Endothelial cell of umbilical vein (primary cell): ENCODE data around the gene NXPH4. TPM values are rescaled to one million over a fixed set of nuclear protein-coding genes. Genes with fewer than 3 reads are reported as not detected.

Experiments used
- BruUV-seq: library from RNA; stranded (reverse); fragments of 400-500 nt; replicated peaks from 2 replicates; lab custom pipeline; 2021; lab: Mats Ljungman, UMichigan
- CTCF ChIA-PET: fragments of 300-600, 350-600 bp; sonication (Branson Sonifier 250); formaldehyde crosslinking; loops from one replicate; lab custom pipeline; 2021; ENCODE audit warnings: antibody characterized with exemption, inconsistent platforms; lab: Charles Lee
- POLR2A ChIA-PET: fragments of 300-600, 350-600 bp; sonication (Branson Sonifier 250); formaldehyde crosslinking; loops from one replicate; lab custom pipeline; 2021; ENCODE audit warnings: antibody characterized with exemption, inconsistent platforms; lab: Charles Lee
- DNase-seq: peaks from one replicate; pipeline ENCODE4 v3.0.0-alpha.2; 2011; ENCODE audit warnings: low read depth, low spot score
- FAIRE-seq: peaks from 2 replicates; lab custom pipeline; 2011; peaks lifted over from hg19 to GRCh38; lab: Jason Lieb, UNC
- H2AFZ ChIP-seq: 2 replicates; pipeline ENCODE4 v1.6.0; 2012; ENCODE audit warnings: low read depth, low read length, control low read depth, inconsistent platforms
- H3K27ac ChIP-seq: 2 replicates; pipeline ENCODE4 v1.5.1; 2011; ENCODE audit warnings: low read depth, mild to moderate bottlenecking, control low read depth, low read length, moderate library complexity; ENCODE audit not compliant: insufficient read depth
- H3K27me3 ChIP-seq, 2 experiments: 2 replicates each; pipeline versions ENCODE4 v1.6.0 to v1.6.1; 2011; ENCODE audit warnings: low read length in 2 of 2, mixed read lengths in 1 of 2; ENCODE audit not compliant: control insufficient read depth in 2 of 2, insufficient read depth in 2 of 2
- H3K36me3 ChIP-seq, 2 experiments: 2 replicates in 1 of 2; 3 replicates in 1 of 2; pipeline ENCODE4 v1.5.1; 2011; ENCODE audit warnings: low read length in 2 of 2, mild to moderate bottlenecking in 1 of 2, moderate library complexity in 1 of 2; ENCODE audit not compliant: control insufficient read depth in 2 of 2, insufficient read depth in 2 of 2; ENCODE audit errors: extremely low read depth in 1 of 2
- H3K4me1 ChIP-seq: 3 replicates; pipeline ENCODE4 v1.5.1; 2011; ENCODE audit warnings: mild to moderate bottlenecking, low read length; ENCODE audit not compliant: control insufficient read depth, insufficient read depth; ENCODE audit errors: extremely low read depth
- H3K4me2 ChIP-seq: 2 replicates; pipeline ENCODE4 v1.6.1; 2011; ENCODE audit warnings: low read length, control low read depth, mixed read lengths; ENCODE audit not compliant: insufficient read depth
- H3K4me3 ChIP-seq, 3 experiments: fragments of 200-600 bp in 1 of 3; sonication (generic), shearing (Covaris generic) in 1 of 3; replicated peaks in 1 of 3; 2 replicates each; pipeline ENCODE4 v1.5.1; 2011 to 2016; ENCODE audit warnings: control low read depth in 3 of 3, low read length in 3 of 3, mild to moderate bottlenecking in 2 of 3, inconsistent platforms in 1 of 3, low read depth in 1 of 3, moderate library complexity in 1 of 3; ENCODE audit not compliant: insufficient read depth in 1 of 3
- H3K79me2 ChIP-seq: 2 replicates; pipeline ENCODE4 v1.6.0; 2012; ENCODE audit warnings: low read length, inconsistent platforms; ENCODE audit not compliant: control insufficient read depth, insufficient read depth
- H3K9ac ChIP-seq: replicated peaks from 2 replicates; pipeline ENCODE3; 2011; ENCODE audit warnings: low read length, control low read depth; ENCODE audit not compliant: insufficient read depth; ENCODE audit errors: extremely low read depth
- H3K9me1 ChIP-seq: replicated peaks from 3 replicates; pipeline ENCODE4 v1.6.0; 2011; ENCODE audit warnings: mild to moderate bottlenecking, low read length; ENCODE audit not compliant: control insufficient read depth, insufficient read depth; ENCODE audit errors: extremely low read depth
- H3K9me3 ChIP-seq: replicated peaks from 2 replicates; pipeline ENCODE4 v1.5.1; 2012; ENCODE audit warnings: low read length, inconsistent platforms; ENCODE audit not compliant: control insufficient read depth, insufficient read depth
- H4K20me1 ChIP-seq: replicated peaks from 2 replicates; pipeline ENCODE3; 2011; ENCODE audit warnings: mild to moderate bottlenecking, low read length; ENCODE audit not compliant: control insufficient read depth, insufficient read depth; ENCODE audit errors: extremely low read depth
- CTCF ChIP-seq, 2 donors: IDR thresholded peaks; 1 replicate in 1 of 2; 2 replicates in 1 of 2; pipeline ENCODE4 v1.5.1; 2011; ENCODE audit warnings: low read length in 2 of 2, mild to moderate bottlenecking in 2 of 2, moderate library complexity in 2 of 2, control low read depth in 1 of 2, inconsistent platforms in 1 of 2, low read depth in 1 of 2; ENCODE audit not compliant: insufficient read depth in 1 of 2; ENCODE audit errors: extremely low read depth in 1 of 2
- EZH2 ChIP-seq: IDR thresholded peaks from 2 replicates; pipeline ENCODE4 v1.6.1; 2012; ENCODE audit warnings: borderline replicate concordance, low read depth, mild to moderate bottlenecking, moderate library complexity, low read length, inconsistent platforms; ENCODE audit not compliant: severe bottlenecking
- FOS ChIP-seq: IDR thresholded peaks from 2 replicates; pipeline ENCODE4 v1.6.1; 2011; ENCODE audit warnings: mild to moderate bottlenecking, low read length, moderate library complexity, borderline replicate concordance; ENCODE audit not compliant: insufficient read depth
- GATA2 ChIP-seq: IDR thresholded peaks from 2 replicates; pipeline ENCODE4 v1.7.0; 2011; ENCODE audit warnings: low read depth, mild to moderate bottlenecking, moderate library complexity, mixed read lengths, low read length; ENCODE audit not compliant: insufficient read length, insufficient read depth
- JUN ChIP-seq: IDR thresholded peaks from 2 replicates; pipeline ENCODE4 v1.6.1; 2011; ENCODE audit warnings: borderline replicate concordance, low read depth; ENCODE audit not compliant: insufficient read length, insufficient read depth
- MYC ChIP-seq: IDR thresholded peaks from one replicate; pipeline ENCODE4 v1.6.1; 2011; ENCODE audit warnings: mild to moderate bottlenecking, low read depth, low read length
- POLR2A ChIP-seq: IDR thresholded peaks from 2 replicates; pipeline ENCODE4 v1.6.1; 2012; ENCODE audit warnings: low read depth, mild to moderate bottlenecking, control low read depth, low read length
- POLR2AphosphoS5 ChIP-seq: IDR thresholded peaks from 2 replicates; pipeline ENCODE4 v1.6.1; 2012; ENCODE audit warnings: low read depth, mild to moderate bottlenecking, control low read depth, low read length, moderate library complexity; ENCODE audit not compliant: insufficient read depth
- dilution Hi-C: fragments of 300-500 bp; cut with MboI; formaldehyde crosslinking; loops from one replicate; pipeline ENCODE4 v1.15.0; 2019; ENCODE audit warnings: low sequenced_read_pairs; ENCODE audit not compliant: extremely low pct_ligation_motif_present
- intact Hi-C: fragments of 100-400 bp; cut with micrococcal nuclease; formaldehyde crosslinking; loops from one replicate; pipeline ENCODE4 v1.10.0; 2022
- polyA plus RNA-seq, 4 experiments: library from polyadenylated mRNA; depleted of rRNA in 3 of 4; stranded (reverse) in 3 of 4; unstranded in 1 of 4; fragments of >200 nt; gene quantifications; 2 replicates each; pipeline versions ENCODE4 v1.2.1 to v1.2.3, GENCODE V29; 2011 to 2012; ENCODE audit warnings: missing spikeins in 1 of 4
- total RNA-seq: library from RNA; stranded (reverse); gene quantifications from 2 replicates; pipeline ENCODE4 v1.2.3, GENCODE V29; 2021
- TF ChIP-seq, protein P1 (sequence below): IDR thresholded peaks from 2 replicates; pipeline ENCODE4 v1.6.1; 2011; ENCODE audit not compliant: insufficient read depth, insufficient read length

The NXPH4 gene
- total and polyA plus RNA-seq, 2 donors (not counting 3 experiments of a cell fraction or from before 2014, with no cell fraction given): 0.07 TPM; not detected in 1

DNA sequence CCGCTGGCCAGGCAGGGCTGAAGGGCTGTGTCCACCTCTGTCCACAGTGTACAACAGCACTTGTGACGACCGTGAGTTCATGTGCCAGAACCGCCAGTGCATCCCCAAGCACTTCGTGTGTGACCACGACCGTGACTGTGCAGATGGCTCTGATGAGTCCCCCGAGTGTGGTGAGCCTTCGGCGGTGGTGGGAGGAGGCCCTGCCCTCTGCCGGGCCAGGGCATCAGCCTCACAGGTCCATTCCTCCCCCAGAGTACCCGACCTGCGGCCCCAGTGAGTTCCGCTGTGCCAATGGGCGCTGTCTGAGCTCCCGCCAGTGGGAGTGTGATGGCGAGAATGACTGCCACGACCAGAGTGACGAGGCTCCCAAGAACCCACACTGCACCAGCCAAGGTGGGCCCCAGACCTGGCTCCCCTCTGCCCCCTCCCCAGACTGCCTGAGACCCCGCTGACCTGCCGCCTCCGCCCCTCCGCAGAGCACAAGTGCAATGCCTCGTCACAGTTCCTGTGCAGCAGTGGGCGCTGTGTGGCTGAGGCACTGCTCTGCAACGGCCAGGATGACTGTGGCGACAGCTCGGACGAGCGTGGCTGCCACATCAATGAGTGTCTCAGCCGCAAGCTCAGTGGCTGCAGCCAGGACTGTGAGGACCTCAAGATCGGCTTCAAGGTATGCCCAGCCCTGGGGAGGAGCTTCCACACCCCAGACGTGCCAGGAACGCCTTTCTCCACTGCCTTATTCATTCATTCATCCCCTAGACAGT is 20.8 kb upstream of the NXPH4 start:
- no peak overlapping the region for H2AFZ ChIP-seq
- CTCF ChIA-PET: interaction anchor here (1.0 to 1.9 kb wide), 3 partner anchors 10 to 47 kb away, joined by 3 to 5 read pairs (median 4); no protein-coding TSS in a partner anchor

DNA sequence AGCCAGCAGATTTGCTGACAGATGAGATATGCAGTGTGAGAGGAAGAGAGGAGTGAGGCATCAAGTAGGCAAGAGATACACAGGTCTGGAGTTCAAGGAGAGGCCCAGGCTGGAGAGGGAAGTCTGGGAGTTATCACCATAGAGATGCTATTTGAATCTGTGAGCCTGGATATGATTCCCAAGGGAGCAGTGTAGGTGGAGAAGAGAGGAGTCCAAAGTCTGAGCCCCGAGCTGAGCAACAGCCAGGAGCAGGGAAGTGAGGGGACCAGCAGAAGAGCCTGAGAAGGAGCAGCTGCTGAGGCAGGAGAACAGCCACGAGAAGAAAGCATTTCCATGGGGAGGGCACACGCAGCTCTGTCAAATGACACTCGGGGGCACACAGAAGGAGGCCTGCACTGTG is 20.2 kb upstream of the NXPH4 start:
- POLR2A ChIA-PET: no interaction called here
- no peak for TF ChIP-seq MYC
- TF ChIP-seq GATA2: no peak
- TF ChIP-seq EZH2: no peak
- TF ChIP-seq, protein P1, sequence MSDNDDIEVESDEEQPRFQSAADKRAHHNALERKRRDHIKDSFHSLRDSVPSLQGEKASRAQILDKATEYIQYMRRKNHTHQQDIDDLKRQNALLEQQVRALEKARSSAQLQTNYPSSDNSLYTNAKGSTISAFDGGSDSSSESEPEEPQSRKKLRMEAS: no peak
- TF ChIP-seq JUN: no peak
- no peak for TF ChIP-seq POLR2A
- TF ChIP-seq FOS: no peak
- no peak for TF ChIP-seq CTCF (IDR thresholded peaks at IDR 0.05; ENCODE audit: extremely low read depth in 1 of 2, insufficient read depth in 1 of 2, low read depth in 1 of 2, low read length in 2 of 2)
- no peak for TF ChIP-seq POLR2AphosphoS5
- Histone ChIP-seq H2AFZ (no peak overlapping the region), H3K4me1 (no peaks in the 10 kb centered on the region), H3K79me2 (no peaks in the 10 kb centered on the region), H3K9me1 (no peaks in the 10 kb centered on the region), H3K27me3 (no peaks in the 10 kb centered on the region), H3K36me3 (no peaks in the 10 kb centered on the region), H3K4me3 (no peak overlapping the region), H3K4me2 (no peak overlapping the region), H3K9ac (no peak overlapping the region), H3K9me3 (no peaks in the 10 kb centered on the region), H4K20me1 (no peaks in the 10 kb centered on the region), H3K27ac (no peak overlapping the region)
- DNase-seq (no peak), FAIRE-seq (no peak)
- dilution Hi-C loops: no loop called here
- BruUV-seq: no TSS peak
- CTCF ChIA-PET: interaction anchor here (1.0 to 1.9 kb wide), 3 partner anchors 11 to 46 kb away, joined by 3 to 5 read pairs (median 4); no protein-coding TSS in a partner anchor
- intact Hi-C loops: no loop called here

More for the DNA sequence above, 20.8 kb upstream of the NXPH4 start:
- Histone ChIP-seq H3K4me1 (no peaks in the 10 kb centered on the region), H3K27me3 (no peaks in the 10 kb centered on the region), H3K36me3 (no peaks in the 10 kb centered on the region), H3K4me3 (no peak overlapping the region), H3K27ac (no peak overlapping the region), H3K4me2 (no peak overlapping the region), H3K9me1 (no peaks in the 10 kb centered on the region), H3K9me3 (no peaks in the 10 kb centered on the region), H4K20me1 (no peaks in the 10 kb centered on the region), H3K9ac (no peak overlapping the region), H3K79me2 (no peaks in the 10 kb centered on the region)
- no peak for TF ChIP-seq POLR2A
- TF ChIP-seq, protein P1: no peak
- BruUV-seq: no TSS peak
- FAIRE-seq (no peak), DNase-seq (no peak)
- intact Hi-C loops (no loop called here), dilution Hi-C loops (no loop called here)
- POLR2A ChIA-PET: interaction anchor here (0.5 kb wide), 1 partner anchor 174 kb away, joined by 6 read pairs; no protein-coding TSS in a partner anchor
